Right lobe of liver (tissue), 4 donors: ENCODE measurements around the gene RPUSD3.

Source experiments
- POLR2A ChIP-seq: fragments of 450-650 bp; IDR thresholded peaks from one replicate; pipeline ENCODE4 v1.6.1; 2017; ENCODE audit warnings: antibody characterized with exemption, mild to moderate bottlenecking
- TF ChIP-seq, protein P1 (sequence below), 4 donors: fragments of 200-600 bp in 3 of 4; fragments of 450-650 bp in 1 of 4; IDR thresholded peaks; one replicate each; pipeline versions ENCODE4 v1.5.1 to v1.8.0; 2016 to 2022; ENCODE audit warnings: antibody characterized with exemption in 4 of 4, mild to moderate bottlenecking in 2 of 4
- donor health status: DM: no; HTN: no; CAD: no.
- donor health status: DM: no; HTN: no; CAD: no.
- donor health status: DM: no; HTN: yes; CAD: no.

DNA sequence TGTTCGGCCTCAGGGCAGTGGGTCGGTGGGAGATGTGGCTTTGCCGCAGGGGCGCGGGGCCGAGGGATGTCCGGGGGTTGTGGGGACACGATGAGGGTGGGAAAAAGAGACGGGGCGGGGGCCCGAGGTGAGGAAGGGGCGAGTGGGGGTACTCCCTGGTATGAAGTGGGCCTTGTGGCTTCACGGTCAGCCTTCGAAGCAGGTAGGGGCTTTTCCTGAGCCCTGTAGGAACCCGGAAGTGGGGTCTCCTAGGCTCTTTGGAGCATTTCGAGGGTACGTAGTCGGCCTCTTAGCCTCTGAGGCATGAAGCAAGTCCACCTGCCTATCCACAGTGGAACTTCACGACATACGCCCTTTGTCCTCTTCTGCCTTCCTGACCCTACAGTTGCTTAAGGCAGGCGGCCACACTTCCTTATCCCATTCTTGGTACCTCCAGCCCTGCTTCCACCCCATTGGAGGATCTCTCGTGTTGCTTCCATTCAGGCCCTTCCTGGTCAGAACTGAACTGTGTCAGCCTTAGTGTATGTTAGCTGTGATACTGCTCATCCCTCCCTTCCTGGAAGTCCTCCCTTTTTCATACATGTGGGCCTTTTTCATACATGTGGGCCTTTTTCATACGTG is 50.5 kb downstream of the RPUSD3 start:
- TF ChIP-seq, protein P1, sequence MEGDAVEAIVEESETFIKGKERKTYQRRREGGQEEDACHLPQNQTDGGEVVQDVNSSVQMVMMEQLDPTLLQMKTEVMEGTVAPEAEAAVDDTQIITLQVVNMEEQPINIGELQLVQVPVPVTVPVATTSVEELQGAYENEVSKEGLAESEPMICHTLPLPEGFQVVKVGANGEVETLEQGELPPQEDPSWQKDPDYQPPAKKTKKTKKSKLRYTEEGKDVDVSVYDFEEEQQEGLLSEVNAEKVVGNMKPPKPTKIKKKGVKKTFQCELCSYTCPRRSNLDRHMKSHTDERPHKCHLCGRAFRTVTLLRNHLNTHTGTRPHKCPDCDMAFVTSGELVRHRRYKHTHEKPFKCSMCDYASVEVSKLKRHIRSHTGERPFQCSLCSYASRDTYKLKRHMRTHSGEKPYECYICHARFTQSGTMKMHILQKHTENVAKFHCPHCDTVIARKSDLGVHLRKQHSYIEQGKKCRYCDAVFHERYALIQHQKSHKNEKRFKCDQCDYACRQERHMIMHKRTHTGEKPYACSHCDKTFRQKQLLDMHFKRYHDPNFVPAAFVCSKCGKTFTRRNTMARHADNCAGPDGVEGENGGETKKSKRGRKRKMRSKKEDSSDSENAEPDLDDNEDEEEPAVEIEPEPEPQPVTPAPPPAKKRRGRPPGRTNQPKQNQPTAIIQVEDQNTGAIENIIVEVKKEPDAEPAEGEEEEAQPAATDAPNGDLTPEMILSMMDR (IDR thresholded peaks at IDR 0.05): no peak
- TF ChIP-seq POLR2A: no peak
